Transverse colon (tissue), 4 donors: ENCODE measurements around the gene ELN. TPM values are rescaled to one million over a fixed set of nuclear protein-coding genes. Genes with fewer than 3 reads are reported as not detected.

ENCODE experiments used
- DNase-seq: peaks from one replicate; pipeline ENCODE4 v3.0.0-alpha.2; 2019
- H3K27ac ChIP-seq, 4 donors: fragments of 200-600 bp; sonication (generic); 2 replicates each; pipeline ENCODE4 v1.5.1; 2016 to 2018; ENCODE audit warnings: inconsistent platforms in 4 of 4
- H3K27me3 ChIP-seq: fragments of 200-600 bp; sonication (generic); 2 replicates; pipeline ENCODE4 v1.5.1; 2017; ENCODE audit warnings: inconsistent platforms
- H3K36me3 ChIP-seq, 4 donors: fragments of 200-600 bp; sonication (generic); 2 replicates each; pipeline ENCODE4 v1.5.1; 2017 to 2019; ENCODE audit warnings: inconsistent platforms in 4 of 4
- H3K4me1 ChIP-seq, 4 donors: fragments of 200-600 bp; sonication (generic); 2 replicates each; pipeline ENCODE4 v1.5.1; 2017 to 2020; ENCODE audit warnings: inconsistent platforms in 4 of 4
- H3K4me3 ChIP-seq, 4 donors: fragments of 200-600 bp; sonication (generic); 1 replicate in 1 of 4; 2 replicates in 3 of 4; pipeline versions ENCODE4 v1.5.1 to v1.6.1; 2017 to 2019; ENCODE audit warnings: inconsistent platforms in 4 of 4
- H3K9me3 ChIP-seq, 2 donors: fragments of 200-600 bp; sonication (generic); 2 replicates each; pipeline ENCODE4 v1.5.1; 2017 to 2019; ENCODE audit warnings: inconsistent platforms in 2 of 2
- EP300 ChIP-seq: sonication (generic); formaldehyde crosslinking; IDR thresholded peaks from one replicate; pipeline ENCODE4 v1.6.1; 2017; ENCODE audit warnings: antibody characterized with exemption, low read depth
- POLR2A ChIP-seq: fragments of 450-650 bp; IDR thresholded peaks from one replicate; pipeline ENCODE4 v1.6.1; 2016; ENCODE audit warnings: antibody characterized with exemption, mild to moderate bottlenecking, moderate library complexity
- POLR2AphosphoS5 ChIP-seq, 3 donors: sonication (generic); formaldehyde crosslinking; IDR thresholded peaks; one replicate each; pipeline ENCODE4 v1.6.1; 2016; ENCODE audit warnings: antibody characterized with exemption in 3 of 3
- WGBS, 2 donors: methylation state at CpG; one replicate each; pipeline ENCODE4 v1.1.5; 2018; ENCODE audit warnings: low coverage in 1 of 2; 5-methylcytosine and 5-hydroxymethylcytosine counted together
- in situ Hi-C, 4 donors: fragments of 200-750 bp; cut with MboI; loops; one replicate each; pipeline versions ENCODE4 v1.15.0 to v1.15.1; 2017; ENCODE audit warnings: low sequenced_read_pairs in 3 of 4, low pct_ligation_motif_present in 1 of 4, low pct_unique_long_range_greater_than_20kb in 1 of 4
- intact Hi-C: fragments of 100-400 bp; cut with DNase I; formaldehyde crosslinking; loops from one replicate; pipeline ENCODE4 v1.15.1; 2023; ENCODE audit warnings: low total_unique reads
- total RNA-seq, 4 donors: library from RNA; depleted of rRNA; stranded (reverse); fragments of >200 nt; gene quantifications; one replicate each; pipeline ENCODE4 v1.1.0, GENCODE V29; 2016
- TF ChIP-seq, protein P1 (sequence below), 5 experiments: fragments of 200-600 bp in 3 of 5; fragments of 450-650 bp in 2 of 5; sonication (generic) in 3 of 5; IDR thresholded peaks; 1 replicate in 2 of 5; 2 replicates in 3 of 5; pipeline ENCODE4 v1.5.1; 2016 to 2017; ENCODE audit warnings: antibody characterized with exemption in 5 of 5, inconsistent platforms in 3 of 5, mild to moderate bottlenecking in 2 of 5, moderate library complexity in 1 of 5

The ELN gene
- total RNA-seq, 4 donors from 2014 or later = 8.4 to 147 (median 25.8) TPM

DNA sequence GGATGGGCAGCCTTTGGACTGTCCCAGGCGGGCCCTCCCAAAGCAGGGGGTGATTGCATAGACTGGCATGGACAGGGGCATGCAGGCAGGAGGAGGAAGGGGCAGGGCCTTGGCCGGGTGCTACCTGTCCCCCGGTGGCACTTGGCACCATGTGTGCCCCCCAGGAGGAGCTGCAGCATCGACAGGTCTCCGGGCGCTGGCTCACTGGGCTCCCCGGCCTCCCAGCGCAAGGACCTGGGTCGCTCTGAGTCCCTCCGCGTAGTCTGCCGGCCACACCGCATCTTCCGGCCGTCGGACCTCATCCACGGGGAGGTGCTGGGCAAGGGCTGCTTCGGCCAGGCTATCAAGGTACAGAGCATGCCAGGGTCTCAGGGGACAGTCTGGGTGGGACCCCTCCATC is 78.9 kb downstream of the ELN start:
- 96% methylated on average over 8 of the region's 18 CpGs; no CpG with 5 or more reads in 1 of the 2 donors for WGBS, 2 donors
- TF ChIP-seq, protein P1, sequence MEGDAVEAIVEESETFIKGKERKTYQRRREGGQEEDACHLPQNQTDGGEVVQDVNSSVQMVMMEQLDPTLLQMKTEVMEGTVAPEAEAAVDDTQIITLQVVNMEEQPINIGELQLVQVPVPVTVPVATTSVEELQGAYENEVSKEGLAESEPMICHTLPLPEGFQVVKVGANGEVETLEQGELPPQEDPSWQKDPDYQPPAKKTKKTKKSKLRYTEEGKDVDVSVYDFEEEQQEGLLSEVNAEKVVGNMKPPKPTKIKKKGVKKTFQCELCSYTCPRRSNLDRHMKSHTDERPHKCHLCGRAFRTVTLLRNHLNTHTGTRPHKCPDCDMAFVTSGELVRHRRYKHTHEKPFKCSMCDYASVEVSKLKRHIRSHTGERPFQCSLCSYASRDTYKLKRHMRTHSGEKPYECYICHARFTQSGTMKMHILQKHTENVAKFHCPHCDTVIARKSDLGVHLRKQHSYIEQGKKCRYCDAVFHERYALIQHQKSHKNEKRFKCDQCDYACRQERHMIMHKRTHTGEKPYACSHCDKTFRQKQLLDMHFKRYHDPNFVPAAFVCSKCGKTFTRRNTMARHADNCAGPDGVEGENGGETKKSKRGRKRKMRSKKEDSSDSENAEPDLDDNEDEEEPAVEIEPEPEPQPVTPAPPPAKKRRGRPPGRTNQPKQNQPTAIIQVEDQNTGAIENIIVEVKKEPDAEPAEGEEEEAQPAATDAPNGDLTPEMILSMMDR (IDR thresholded peaks at IDR 0.05) = no peak
- TF ChIP-seq POLR2A (no peak), EP300 (no peak)
- H3K27me3 ChIP-seq = no peaks in the 10 kb centered on the region
- in situ Hi-C loops = no loop called here
- no peak overlapping the region for H3K4me3 ChIP-seq
- DNase-seq = no peak
- no peak overlapping the region for H3K27ac ChIP-seq
- intact Hi-C loops = no loop called here
- H3K4me1 ChIP-seq = no peaks in the 10 kb centered on the region
- H3K9me3 ChIP-seq = no peaks in the 10 kb centered on the region
- H3K36me3 ChIP-seq = peaks cover 0 to 17% (median 8%) of the 10 kb centered on the region in 4 donors

DNA sequence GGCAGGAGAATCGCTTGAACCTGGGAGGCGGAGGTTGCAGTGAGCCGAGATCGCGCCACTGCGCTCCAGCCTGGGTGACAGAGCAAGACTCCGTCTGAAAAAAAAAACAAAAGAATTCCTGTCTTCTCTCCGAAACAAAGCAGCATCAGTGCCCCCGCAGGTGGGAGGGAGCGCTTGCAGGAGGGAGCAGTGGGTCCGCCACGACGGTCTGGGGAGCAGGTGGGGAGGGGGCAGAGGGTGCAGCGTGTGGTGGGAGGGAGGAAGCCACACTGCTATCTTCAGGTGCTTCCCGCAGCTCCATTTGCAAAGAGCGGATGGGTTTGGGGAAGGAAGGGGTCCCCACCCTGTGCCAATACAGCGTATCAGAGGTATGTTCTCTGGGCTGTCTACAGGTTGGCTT is 87.4 kb downstream of the ELN start:
- H3K4me3 ChIP-seq = no peak overlapping the region
- H3K27ac ChIP-seq = no peak overlapping the region
- H3K9me3 ChIP-seq = no peaks in the 10 kb centered on the region
- WGBS, 2 donors = 65 to 86% methylated on average over 4 to 17 of the region's 17 CpGs
- H3K27me3 ChIP-seq = no peaks in the 10 kb centered on the region
- in situ Hi-C loops (no loop called here), intact Hi-C loops (no loop called here)
- DNase-seq = no peak
- no peak for TF ChIP-seq POLR2AphosphoS5 (IDR thresholded peaks at IDR 0.05)
- TF ChIP-seq, protein P1 (IDR thresholded peaks at IDR 0.05) = no peak
- no peak for TF ChIP-seq POLR2A
- no peak for TF ChIP-seq EP300
- peaks cover 0 to 12% (median 6%) of the 10 kb centered on the region in 4 donors for H3K36me3 ChIP-seq
- no peaks in the 10 kb centered on the region for H3K4me1 ChIP-seq

DNA sequence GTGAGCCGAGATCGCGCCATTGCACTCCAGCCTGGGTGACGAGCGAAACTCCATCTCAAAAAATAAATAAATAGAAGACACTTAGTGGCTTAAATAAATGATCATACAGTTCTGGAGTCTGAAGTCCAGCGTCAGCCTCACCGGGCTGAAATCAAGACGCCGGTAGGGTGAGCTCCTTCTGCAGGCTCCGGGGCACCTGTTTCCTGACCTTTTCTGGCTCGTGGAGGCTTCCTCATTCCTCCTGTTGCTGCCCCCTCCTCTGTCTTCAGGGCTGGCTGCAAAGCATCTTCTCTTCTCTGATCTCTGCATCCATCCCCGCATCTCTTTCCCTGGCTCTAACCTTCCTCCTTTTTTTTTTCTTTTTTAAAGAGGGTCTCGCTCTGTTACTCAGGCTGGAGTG is 88.4 kb downstream of the ELN start:
- no peaks in the 10 kb centered on the region for H3K9me3 ChIP-seq
- no peaks in the 10 kb centered on the region for H3K4me1 ChIP-seq
- in situ Hi-C loops = no loop called here
- intact Hi-C loops = no loop called here
- H3K36me3 ChIP-seq = peaks cover 0 to 11% (median 5%) of the 10 kb centered on the region in 4 donors
- DNase-seq = no peak
- TF ChIP-seq POLR2AphosphoS5 (IDR thresholded peaks at IDR 0.05) (no peak), EP300 (no peak), POLR2A (no peak)
- TF ChIP-seq, protein P1 (IDR thresholded peaks at IDR 0.05) = no peak
- WGBS, 2 donors = 84% methylated on average over 13 of the region's 13 CpGs; no CpG with 5 or more reads in 1 of the 2 donors
- no peaks in the 10 kb centered on the region for H3K27me3 ChIP-seq
- no peak overlapping the region for H3K4me3 ChIP-seq
- no peak overlapping the region for H3K27ac ChIP-seq

Other genes with a start within 250 kb of the ELN start
- 1,000 to 10,000 TPM in 1 of 4 donors, 100 to 1,000 TPM in 3; 555 to 1,122 (median 815) TPM for gene CLDN4, start 197.2 kb upstream of the ELN start, total RNA-seq
- 10 to 100 TPM in 1 of 4 donors, 1 to 10 TPM in 3; 2.6 to 29.5 (median 5.1) TPM for gene METTL27, start 185.7 kb upstream of the ELN start, total RNA-seq
- not detected for gene TMEM270, start 167.0 kb upstream of the ELN start, total RNA-seq
- 10 to 100 TPM; 13.4 to 44.2 (median 27.1) TPM for gene LIMK1, start 55.6 kb downstream of the ELN start, total RNA-seq
- gene EIF4H, start 146.2 kb downstream of the ELN start, total RNA-seq = 100 to 1,000 TPM; 175 to 250 (median 213) TPM
- 10 to 100 TPM in 1 of 4 donors, 1 to 10 TPM in 1, not detected in 2; 2.3 to 12.7 TPM for gene LAT2, start 181.8 kb downstream of the ELN start, total RNA-seq
- gene RFC2, start 226.2 kb downstream of the ELN start, total RNA-seq = 10 to 100 TPM in 2 of 4 donors, 1 to 10 TPM in 2; 6.7 to 17.3 (median 9.3) TPM